HEK293T (cell line): Measurements from ENCODE around the gene PLS1.

Experiments used
- CTCF ChIA-PET: fragments of 350-600 bp; formaldehyde crosslinking; extraction: SDS; loops from one replicate; lab custom pipeline; 2021; ENCODE audit warnings: antibody characterized with exemption, inconsistent platforms; lab: Yijun Ruan, JAX
- POLR2A ChIA-PET: fragments of 350-600 bp; formaldehyde crosslinking; extraction: SDS; loops from one replicate; lab custom pipeline; 2020; ENCODE audit warnings: antibody characterized with exemption, inconsistent platforms; lab: Yijun Ruan, JAX
- DNase-seq: peaks from one replicate; pipeline ENCODE4 v3.0.0; 2012; ENCODE audit warnings: mixed read lengths; ENCODE audit errors: extremely low spot score
- ARNT ChIP-seq: fragments of 450-650 bp; IDR thresholded peaks from 2 replicates; pipeline ENCODE4 v1.6.1; 2017; ENCODE audit warnings: mild to moderate bottlenecking
- BHLHE40 ChIP-seq: fragments of 450-650 bp; IDR thresholded peaks from 2 replicates; pipeline ENCODE4 v1.6.1; 2016; ENCODE audit warnings: mild to moderate bottlenecking, moderate library complexity, borderline replicate concordance
- CTBP1 ChIP-seq: fragments of 450-650 bp; IDR thresholded peaks from 2 replicates; pipeline ENCODE4 v1.6.1; 2016; ENCODE audit warnings: borderline replicate concordance
- ELF4 ChIP-seq: fragments of 450-650 bp; IDR thresholded peaks from 2 replicates; pipeline ENCODE4 v1.6.1; 2017; ENCODE audit warnings: antibody characterized with exemption
- FOXA1 ChIP-seq: fragments of 450-650 bp; IDR thresholded peaks from 2 replicates; pipeline ENCODE4 v1.6.1; 2016; ENCODE audit warnings: mild to moderate bottlenecking
- FOXK2 ChIP-seq: fragments of 450-650 bp; IDR thresholded peaks from 2 replicates; pipeline ENCODE4 v1.6.1; 2016; ENCODE audit warnings: mild to moderate bottlenecking
- FOXM1 ChIP-seq: fragments of 450-650 bp; IDR thresholded peaks from 2 replicates; pipeline ENCODE4 v1.6.1; 2017; ENCODE audit warnings: mild to moderate bottlenecking, borderline replicate concordance
- HDGF ChIP-seq: fragments of 450-650 bp; IDR thresholded peaks from 2 replicates; pipeline ENCODE4 v1.6.1; 2017; ENCODE audit warnings: antibody characterized with exemption, borderline replicate concordance
- L3MBTL2 ChIP-seq: fragments of 450-650 bp; conservative IDR thresholded peaks from 2 replicates; pipeline ENCODE4 v1.6.1; 2016; ENCODE audit warnings: mild to moderate bottlenecking
- LEF1 ChIP-seq: fragments of 450-650 bp; IDR thresholded peaks from 2 replicates; pipeline ENCODE4 v1.6.1; 2017; ENCODE audit warnings: mild to moderate bottlenecking, borderline replicate concordance
- NFRKB ChIP-seq: fragments of 450-650 bp; IDR thresholded peaks from 2 replicates; pipeline ENCODE4 v1.6.1; 2016; ENCODE audit warnings: mild to moderate bottlenecking, moderate library complexity
- PKNOX1 ChIP-seq: fragments of 450-650 bp; IDR thresholded peaks from 2 replicates; pipeline ENCODE4 v1.6.1; 2016
- SP1 ChIP-seq: fragments of 450-650 bp; IDR thresholded peaks from 2 replicates; pipeline ENCODE4 v1.6.1; 2017
- SUZ12 ChIP-seq: fragments of 450-650 bp; IDR thresholded peaks from 2 replicates; pipeline ENCODE4 v1.6.1; 2016; ENCODE audit warnings: mild to moderate bottlenecking
- TARDBP ChIP-seq: fragments of 450-650 bp; IDR thresholded peaks from 2 replicates; pipeline ENCODE4 v1.6.1; 2016
- ZNF384 ChIP-seq: fragments of 450-650 bp; IDR thresholded peaks from 2 replicates; pipeline ENCODE4 v1.6.1; 2016

The PLS1 gene

GRCh38 chr3:142626971-142627370 lies 30.8 kb downstream of the PLS1 start:
- ChIA-PET CTCF (interaction anchor here (0.7 kb wide), 1 partner anchor 173 kb away, joined by 5 read pairs; no protein-coding TSS in a partner anchor), POLR2A (no interaction called here)
- DNase-seq, result no peak
- TF ChIP-seq SP1 (no peak), PKNOX1 (no peak)

- POLR2A ChIA-PET, result no interaction called here
- CTCF ChIA-PET, result no interaction called here
- no peak for TF ChIP-seq CTBP1
- no peak for TF ChIP-seq SP1
- TF ChIP-seq LEF1, result no peak
- no peak for TF ChIP-seq BHLHE40
- TF ChIP-seq ZNF384, result no peak
- no peak for TF ChIP-seq FOXM1
- no peak for TF ChIP-seq PKNOX1
- TF ChIP-seq SUZ12, result no peak
- no peak for TF ChIP-seq TARDBP
- no peak for TF ChIP-seq FOXK2
- TF ChIP-seq L3MBTL2, result no peak
- no peak for TF ChIP-seq ARNT
- no peak for TF ChIP-seq NFRKB
- no peak for TF ChIP-seq FOXA1
- TF ChIP-seq ELF4, result no peak
- no peak for TF ChIP-seq HDGF
- no peak for DNase-seq
Measured at GRCh38 chr3:142628801-142629200, 32.6 kb downstream of the PLS1 start.

- CTCF ChIA-PET, result no interaction called here
- no peak for TF ChIP-seq SUZ12
- TF ChIP-seq FOXA1, result no peak
- TF ChIP-seq HDGF, result no peak
- TF ChIP-seq PKNOX1, result no peak
- no peak for TF ChIP-seq SP1
- TF ChIP-seq ELF4, result no peak
- no peak for TF ChIP-seq NFRKB
- no peak for TF ChIP-seq L3MBTL2
- TF ChIP-seq LEF1, result no peak
- TF ChIP-seq TARDBP, result no peak
- TF ChIP-seq FOXK2, result no peak
- no peak for TF ChIP-seq ZNF384
- no peak for TF ChIP-seq BHLHE40
- TF ChIP-seq CTBP1, result no peak
- TF ChIP-seq ARNT, result no peak
- TF ChIP-seq FOXM1, result no peak
- DNase-seq, result no peak
- POLR2A ChIA-PET, result no interaction called here
Measured at GRCh38 chr3:142633073-142633472, 36.9 kb downstream of the PLS1 start.

GRCh38 chr3:142636050-142636449 lies 39.9 kb downstream of the PLS1 start:
- TF ChIP-seq L3MBTL2 (no peak), ZNF384 (no peak), CTBP1 (no peak), FOXK2 (no peak), TARDBP (no peak), SUZ12 (no peak), PKNOX1 (no peak), ELF4 (no peak), BHLHE40 (no peak), ARNT (no peak), NFRKB (no peak), FOXA1 (no peak), FOXM1 (no peak), SP1 (no peak), LEF1 (no peak), HDGF (no peak)
- DNase-seq, result no peak
- ChIA-PET POLR2A (no interaction called here), CTCF (no interaction called here)

- ChIA-PET POLR2A (no interaction called here), CTCF (no interaction called here)
- no peak for TF ChIP-seq FOXA1
- TF ChIP-seq FOXK2, result no peak
- no peak for TF ChIP-seq ZNF384
- no peak for TF ChIP-seq HDGF
- TF ChIP-seq PKNOX1, result no peak
- no peak for TF ChIP-seq CTBP1
- TF ChIP-seq L3MBTL2, result no peak
- no peak for TF ChIP-seq SUZ12
- no peak for TF ChIP-seq LEF1
- no peak for TF ChIP-seq FOXM1
- TF ChIP-seq SP1, result no peak
- no peak for TF ChIP-seq NFRKB
- TF ChIP-seq TARDBP, result no peak
- TF ChIP-seq ARNT, result no peak
- no peak for DNase-seq
Measured at GRCh38 chr3:142636664-142637063, 40.5 kb downstream of the PLS1 start.
